OCI-LY3 (cell line): ENCODE results near the gene ZNF44.

ENCODE experiments used
- H2AFZ ChIP-seq: fragments of 200-600, 300-600 bp; shearing (Covaris generic); 2 replicates; pipeline ENCODE4 v1.6.0; 2014; ENCODE audit warnings: antibody characterized with exemption, low read depth, low read length
- H3K27ac ChIP-seq: fragments of 200-600, 300-600 bp; sonication (generic); 2 replicates; pipeline ENCODE4 v1.5.1; 2014; ENCODE audit warnings: mild to moderate bottlenecking, low read length, moderate library complexity, mixed read lengths
- H3K27me3 ChIP-seq: fragments of 200-600, 300-600 bp; sonication (generic); 2 replicates; pipeline ENCODE4 v1.6.1; 2014; ENCODE audit warnings: low read depth, low read length, mixed read lengths
- H3K36me3 ChIP-seq: fragments of 200-600, 300-600 bp; sonication (generic); replicated peaks from 2 replicates; pipeline ENCODE3; 2014; ENCODE audit warnings: low read depth, low read length, mixed read lengths
- H3K4me1 ChIP-seq: fragments of 300-600, 200-600 bp; sonication (generic); 2 replicates; pipeline ENCODE4 v1.6.1; 2014; ENCODE audit warnings: low read length, mixed read lengths
- H3K4me2 ChIP-seq: fragments of 200-600, 300-600 bp; sonication (generic); 2 replicates; pipeline ENCODE4 v1.6.1; 2014; ENCODE audit warnings: low read length, mixed read lengths
- H3K4me3 ChIP-seq: fragments of 300-600, 200-600 bp; sonication (generic); 2 replicates; pipeline ENCODE4 v1.5.1; 2014; ENCODE audit warnings: antibody characterized with exemption, mild to moderate bottlenecking, low read length, moderate library complexity
- H3K79me2 ChIP-seq: fragments of 300-600, 200-600 bp; shearing (Covaris generic); 2 replicates; pipeline ENCODE4 v1.6.1; 2014; ENCODE audit warnings: mild to moderate bottlenecking, low read length, mixed read lengths
- H3K9ac ChIP-seq: fragments of 300-600, 200-600 bp; shearing (Covaris generic); 2 replicates; pipeline ENCODE4 v1.6.0; 2014; ENCODE audit warnings: mild to moderate bottlenecking, low read length, moderate library complexity
- H3K9me3 ChIP-seq: fragments of 200-600, 300-600 bp; shearing (Covaris generic); 2 replicates; pipeline ENCODE4 v1.6.1; 2014; ENCODE audit warnings: low read length, mixed read lengths; ENCODE audit not compliant: insufficient read depth
- H4K20me1 ChIP-seq: fragments of 200-600, 300-600 bp; sonication (generic); 2 replicates; pipeline ENCODE4 v1.6.1; 2016; ENCODE audit warnings: low read length, mixed read lengths; ENCODE audit not compliant: insufficient read depth
- EZH2phosphoT487 ChIP-seq: fragments of 200-600 bp; shearing (Covaris generic); IDR thresholded peaks from 2 replicates; pipeline ENCODE4 v1.6.1; 2018; ENCODE audit warnings: antibody characterized with exemption, mixed run types, low read depth
- TF ChIP-seq, protein P1 (sequence below): fragments of 200-600, 300-600 bp; sonication (generic); IDR thresholded peaks from 2 replicates; pipeline ENCODE4 v1.5.1; 2014; ENCODE audit warnings: antibody characterized with exemption, low read length, low read depth

ZNF44 gene

GRCh38 chr19:12260236-12260635 lies 34.4 kb downstream of the ZNF44 start:
- Histone ChIP-seq H3K79me2 (no peaks in the 10 kb centered on the region), H3K9ac (no peak overlapping the region), H3K36me3 (no peaks in the 10 kb centered on the region), H3K4me3 (no peak overlapping the region), H3K4me1 (peaks cover 4% of the 10 kb centered on the region), H4K20me1 (no peaks in the 10 kb centered on the region), H3K27me3 (no peaks in the 10 kb centered on the region), H2AFZ (no peak overlapping the region), H3K9me3 (no peaks in the 10 kb centered on the region), H3K4me2 (no peak overlapping the region), H3K27ac (no peak overlapping the region)
- TF ChIP-seq, protein P1, sequence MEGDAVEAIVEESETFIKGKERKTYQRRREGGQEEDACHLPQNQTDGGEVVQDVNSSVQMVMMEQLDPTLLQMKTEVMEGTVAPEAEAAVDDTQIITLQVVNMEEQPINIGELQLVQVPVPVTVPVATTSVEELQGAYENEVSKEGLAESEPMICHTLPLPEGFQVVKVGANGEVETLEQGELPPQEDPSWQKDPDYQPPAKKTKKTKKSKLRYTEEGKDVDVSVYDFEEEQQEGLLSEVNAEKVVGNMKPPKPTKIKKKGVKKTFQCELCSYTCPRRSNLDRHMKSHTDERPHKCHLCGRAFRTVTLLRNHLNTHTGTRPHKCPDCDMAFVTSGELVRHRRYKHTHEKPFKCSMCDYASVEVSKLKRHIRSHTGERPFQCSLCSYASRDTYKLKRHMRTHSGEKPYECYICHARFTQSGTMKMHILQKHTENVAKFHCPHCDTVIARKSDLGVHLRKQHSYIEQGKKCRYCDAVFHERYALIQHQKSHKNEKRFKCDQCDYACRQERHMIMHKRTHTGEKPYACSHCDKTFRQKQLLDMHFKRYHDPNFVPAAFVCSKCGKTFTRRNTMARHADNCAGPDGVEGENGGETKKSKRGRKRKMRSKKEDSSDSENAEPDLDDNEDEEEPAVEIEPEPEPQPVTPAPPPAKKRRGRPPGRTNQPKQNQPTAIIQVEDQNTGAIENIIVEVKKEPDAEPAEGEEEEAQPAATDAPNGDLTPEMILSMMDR = no peak
- TF ChIP-seq EZH2phosphoT487 = no peak

- peak overlapping the region; percentile 10; the same call in 1 of the 2 replicates for H3K27ac ChIP-seq
- H3K9me3 ChIP-seq = no peaks in the 10 kb centered on the region
- TF ChIP-seq, protein P1 = no peak
- no peak for TF ChIP-seq EZH2phosphoT487
- peaks cover 3% of the 10 kb centered on the region for H3K36me3 ChIP-seq
- H3K79me2 ChIP-seq = no peaks in the 10 kb centered on the region
- H3K4me1 ChIP-seq = peaks cover 7% of the 10 kb centered on the region
- no peaks in the 10 kb centered on the region for H3K27me3 ChIP-seq
- H3K4me3 ChIP-seq = no peak overlapping the region
- H2AFZ ChIP-seq = no peak overlapping the region
- H4K20me1 ChIP-seq = no peaks in the 10 kb centered on the region
- no peak overlapping the region for H3K9ac ChIP-seq
- H3K4me2 ChIP-seq = peak overlapping the region; percentile 19; the same call in 1 of the 2 replicates
Observed at GRCh38 chr19:12255372-12255771, 39.3 kb downstream of the ZNF44 start.

- Histone ChIP-seq H3K4me2 (no peak overlapping the region), H4K20me1 (no peaks in the 10 kb centered on the region), H3K9me3 (peaks cover 21% of the 10 kb centered on the region), H3K36me3 (peaks cover 34% of the 10 kb centered on the region), H3K27me3 (no peaks in the 10 kb centered on the region), H3K9ac (no peak overlapping the region), H3K4me3 (no peak overlapping the region), H3K27ac (no peak overlapping the region), H2AFZ (no peak overlapping the region), H3K4me1 (no peaks in the 10 kb centered on the region), H3K79me2 (no peaks in the 10 kb centered on the region)
- no peak for TF ChIP-seq EZH2phosphoT487
- TF ChIP-seq, protein P1 = no peak
Observed at GRCh38 chr19:12247644-12248222, 47.0 kb downstream of the ZNF44 start.

GRCh38 chr19:12244370-12244769 lies 50.3 kb downstream of the ZNF44 start:
- Histone ChIP-seq H3K36me3 (peaks cover 35% of the 10 kb centered on the region), H3K9me3 (peaks cover 21% of the 10 kb centered on the region)

More at GRCh38 chr19:12244370-12244769, 50.3 kb downstream of the ZNF44 start:
- Histone ChIP-seq H3K4me1 (no peaks in the 10 kb centered on the region), H3K79me2 (no peaks in the 10 kb centered on the region), H3K9ac (no peak overlapping the region), H3K4me2 (no peak overlapping the region), H4K20me1 (no peaks in the 10 kb centered on the region), H3K27me3 (no peaks in the 10 kb centered on the region), H3K27ac (no peak overlapping the region), H2AFZ (no peak overlapping the region), H3K4me3 (no peak overlapping the region)
- TF ChIP-seq, protein P1 = peak; percentile 43
- no peak for TF ChIP-seq EZH2phosphoT487
